Measurements from ENCODE around the gene NEDD8. TPM values are rescaled to one million over a fixed set of nuclear protein-coding genes. Genes with fewer than 3 reads are reported as not detected.

The NEDD8 gene
- total RNA-seq, 4 donors from 2014 or later = 149 to 317 (median 172) TPM

- DNase-seq = peak; percentile 95
- WGBS, 2 donors = 1 to 2% methylated on average over 25 to 26 of the region's 39 CpGs
- Histone ChIP-seq H3K27ac (peak overlapping the region; percentile 92 to 98 (median 96)), H3K4me1 (peaks cover 18 to 32% of the 10 kb centered on the region in 2 donors), H3K4me3 (replicated peaks in 1 of 3) (peak overlapping the region; percentile 19 to 77 (median 65)), H3K36me3 (peaks cover 37 to 42% of the 10 kb centered on the region in 2 donors), H3K9me3 (no peaks in the 10 kb centered on the region), H3K27me3 (no peaks in the 10 kb centered on the region)
- no peak for TF ChIP-seq POLR2A (IDR thresholded peaks at IDR 0.05)
- TF ChIP-seq CTCF (IDR thresholded peaks at IDR 0.05) = peak in 4 of 6 experiments; percentile 38 to 60 (median 54)
- intact Hi-C loops (cut with DNase I) = loop anchor here (2.0 kb wide), 1 partner anchor 59 kb away; no protein-coding TSS in a partner anchor
Measured at GRCh38 chr14:24241829-24242443, 9.8 kb upstream of the NEDD8 start.

GRCh38 chr14:24240110-24240918, 8.1 kb upstream of the NEDD8 start:
- Histone ChIP-seq H3K36me3 (peaks cover 50 to 57% of the 10 kb centered on the region in 2 donors), H3K27ac (no peak overlapping the region), H3K4me3 (replicated peaks in 1 of 3) (no peak overlapping the region), H3K4me1 (peaks cover 18 to 32% of the 10 kb centered on the region in 2 donors), H3K27me3 (no peaks in the 10 kb centered on the region), H3K9me3 (no peaks in the 10 kb centered on the region)
- WGBS, 2 donors = 77 to 93% methylated on average over 9 of the region's 9 CpGs
- TF ChIP-seq CTCF (IDR thresholded peaks at IDR 0.05) (no peak), POLR2A (IDR thresholded peaks at IDR 0.05) (no peak)
- intact Hi-C loops (cut with DNase I) = no loop called here
- no peak for DNase-seq

- no peaks in the 10 kb centered on the region for H3K9me3 ChIP-seq
- 92 to 94% methylated on average over 4 to 5 of the region's 5 CpGs for WGBS, 2 donors
- peaks cover 19 to 42% of the 10 kb centered on the region in 2 donors for H3K4me1 ChIP-seq
- intact Hi-C loops (cut with DNase I) = loop anchor here (10.0 kb wide), 1 partner anchor 196 kb away; no protein-coding TSS in a partner anchor
- H3K4me3 ChIP-seq (replicated peaks in 1 of 3) = no peak overlapping the region
- H3K36me3 ChIP-seq = peaks cover 50 to 57% of the 10 kb centered on the region in 2 donors
- no peaks in the 10 kb centered on the region for H3K27me3 ChIP-seq
- TF ChIP-seq POLR2A (IDR thresholded peaks at IDR 0.05) (no peak), CTCF (IDR thresholded peaks at IDR 0.05) (no peak)
- H3K27ac ChIP-seq = no peak overlapping the region
- no peak for DNase-seq
Measured at GRCh38 chr14:24238527-24239037, 6.4 kb upstream of the NEDD8 start.

GRCh38 chr14:24238123-24238522, 6.0 kb upstream of the NEDD8 start:
- Histone ChIP-seq H3K27me3 (no peaks in the 10 kb centered on the region), H3K27ac (no peak overlapping the region), H3K36me3 (peaks cover 50 to 57% of the 10 kb centered on the region in 2 donors), H3K4me3 (replicated peaks in 1 of 3) (no peak overlapping the region), H3K4me1 (peaks cover 19 to 42% of the 10 kb centered on the region in 2 donors), H3K9me3 (no peaks in the 10 kb centered on the region)
- TF ChIP-seq CTCF (IDR thresholded peaks at IDR 0.05) = no peak
- no peak for TF ChIP-seq POLR2A (IDR thresholded peaks at IDR 0.05)
- WGBS, 2 donors = 88 to 93% methylated on average over 5 of the region's 5 CpGs
- intact Hi-C loops (cut with DNase I) = loop anchor here (10.0 kb wide), 1 partner anchor 197 kb away; no protein-coding TSS in a partner anchor
- no peak for DNase-seq
